ENCODE measurements around the gene KRTAP5-4. TPM values are rescaled to one million over a fixed set of nuclear protein-coding genes. Genes with fewer than 3 reads are reported as not detected.
"Not testable (repeated sequence)": the region's sequence is repeated elsewhere in the genome, so short reads cannot be mapped to it uniquely, and the experiment has no call there.

KRTAP5-4 gene
- total RNA-seq: not detected in 2 replicates

GRCh38 chr11:1622086-1622485 lies at the start of gene KRTAP5-4:
TSS of gene KRTAP5-4 (minus strand) at chr11:1622138. CDS start at chr11:1622093, 45 bp downstream.
- intact Hi-C loops (cut with micrococcal nuclease): no loop called here

- intact Hi-C loops (cut with micrococcal nuclease): no loop called here
Measured at GRCh38 chr11:1671658-1672057, 49.7 kb upstream of the KRTAP5-4 start.

- intact Hi-C loops (cut with micrococcal nuclease): no loop called here
Measured at GRCh38 chr11:1670905-1671371, 49.0 kb upstream of the KRTAP5-4 start.

GRCh38 chr11:1670457-1670856 lies 48.5 kb upstream of the KRTAP5-4 start:
- intact Hi-C loops (cut with micrococcal nuclease): not testable (repeated sequence)

GRCh38 chr11:1669546-1670218 lies 47.7 kb upstream of the KRTAP5-4 start:
- intact Hi-C loops (cut with micrococcal nuclease): no loop called here

- intact Hi-C loops (cut with micrococcal nuclease): no loop called here
Measured at GRCh38 chr11:1668911-1669473, 47.1 kb upstream of the KRTAP5-4 start.

GRCh38 chr11:1667906-1668305 lies 46.0 kb upstream of the KRTAP5-4 start:
- intact Hi-C loops (cut with micrococcal nuclease): no loop called here

- intact Hi-C loops (cut with micrococcal nuclease): no loop called here
Measured at GRCh38 chr11:1667121-1667850, 45.3 kb upstream of the KRTAP5-4 start.

GRCh38 chr11:1665313-1665712 lies 43.4 kb upstream of the KRTAP5-4 start:
- intact Hi-C loops (cut with micrococcal nuclease): no loop called here

GRCh38 chr11:1662699-1663283 lies 40.9 kb upstream of the KRTAP5-4 start:
- intact Hi-C loops (cut with micrococcal nuclease): not testable (repeated sequence)

- intact Hi-C loops (cut with micrococcal nuclease): not testable (repeated sequence)
Measured at GRCh38 chr11:1661454-1662269, 39.7 kb upstream of the KRTAP5-4 start.

- intact Hi-C loops (cut with micrococcal nuclease): no loop called here
Measured at GRCh38 chr11:1660111-1660867, 38.4 kb upstream of the KRTAP5-4 start.

GRCh38 chr11:1659506-1659905 lies 37.6 kb upstream of the KRTAP5-4 start:
- intact Hi-C loops (cut with micrococcal nuclease): no loop called here

GRCh38 chr11:1656670-1657069 lies 34.7 kb upstream of the KRTAP5-4 start:
- intact Hi-C loops (cut with micrococcal nuclease): no loop called here

- intact Hi-C loops (cut with micrococcal nuclease): no loop called here
Measured at GRCh38 chr11:1656061-1656441, 34.1 kb upstream of the KRTAP5-4 start.

GRCh38 chr11:1655168-1656060 lies 33.5 kb upstream of the KRTAP5-4 start:
- intact Hi-C loops (cut with micrococcal nuclease): no loop called here

GRCh38 chr11:1654388-1655167 lies 32.6 kb upstream of the KRTAP5-4 start:
- intact Hi-C loops (cut with micrococcal nuclease): no loop called here

GRCh38 chr11:1653541-1654387 lies 31.8 kb upstream of the KRTAP5-4 start:
- intact Hi-C loops (cut with micrococcal nuclease): loop anchor here (2.0 kb wide), 1 partner anchor 179 kb away; no protein-coding TSS in a partner anchor

Data from T-helper 1 cell treated with Interleukin-12 subunit alpha and Interleukin-12 subunit beta and Interleukin-4 antibody, amounts not matched to agents 30 ng/mL and 1 ng/mL, for 36 hours (primary cell).